H1 (cell line): Measurements from ENCODE around the gene MAST2. TPM values are rescaled to one million over a fixed set of nuclear protein-coding genes. Genes with fewer than 3 reads are reported as not detected.

Experiments
- CTCF ChIA-PET: fragments of 300-600 bp; sonication (Branson Sonifier 250); formaldehyde crosslinking; loops from one replicate; lab custom pipeline; 2021; ENCODE audit not compliant: partially characterized antibody; lab: Charles Lee
- POLR2A ChIA-PET: fragments of 300-600 bp; sonication (Branson Sonifier 250); formaldehyde crosslinking; loops from one replicate; lab custom pipeline; 2021; ENCODE audit warnings: inconsistent platforms; ENCODE audit not compliant: partially characterized antibody; lab: Charles Lee
- DNase-seq, 2 experiments: peaks; one replicate each; pipeline versions ENCODE4 v3.0.0 to v3.0.0-alpha.2; 2010 to 2022; ENCODE audit warnings: low spot score in 2 of 2, low read depth in 1 of 2, mixed read lengths in 1 of 2
- FAIRE-seq: peaks from 2 replicates; lab custom pipeline; 2011; peaks lifted over from hg19 to GRCh38; lab: Jason Lieb, UNC
- H2AFZ ChIP-seq: 2 replicates; pipeline ENCODE4 v1.8.1; 2012; ENCODE audit warnings: low read length, inconsistent platforms
- H2AK5ac ChIP-seq: 2 replicates; pipeline ENCODE4 v1.6.1; 2013; ENCODE audit warnings: low read depth, low read length
- H2BK120ac ChIP-seq: replicated peaks from 2 replicates; pipeline ENCODE3; 2013; ENCODE audit warnings: low read depth, low read length, inconsistent platforms
- H2BK12ac ChIP-seq: 2 replicates; pipeline ENCODE4 v1.6.1; 2013; ENCODE audit warnings: low read depth, low read length
- H2BK15ac ChIP-seq: 2 replicates; pipeline ENCODE4 v1.6.1; 2013; ENCODE audit warnings: low read length
- H2BK20ac ChIP-seq: 2 replicates; pipeline ENCODE4 v1.6.1; 2013; ENCODE audit warnings: low read length
- H2BK5ac ChIP-seq: 2 replicates; pipeline ENCODE4 v1.6.1; 2013; ENCODE audit warnings: low read depth, low read length
- H3K14ac ChIP-seq: 2 replicates; pipeline ENCODE4 v1.6.1; 2013; ENCODE audit warnings: inconsistent platforms; ENCODE audit not compliant: insufficient read length
- H3K18ac ChIP-seq: 2 replicates; pipeline ENCODE4 v1.6.1; 2013; ENCODE audit warnings: low read length; ENCODE audit errors: extremely low read depth
- H3K23ac ChIP-seq: 2 replicates; pipeline ENCODE4 v1.6.1; 2013; ENCODE audit warnings: inconsistent platforms; ENCODE audit not compliant: insufficient read length
- H3K23me2 ChIP-seq: 2 replicates; pipeline ENCODE4 v1.6.1; 2013; ENCODE audit warnings: low read depth, low read length
- H3K27ac ChIP-seq: 2 replicates; pipeline ENCODE4 v1.6.1; 2011; ENCODE audit warnings: low read depth, low read length, inconsistent platforms
- H3K27me3 ChIP-seq, 4 experiments: replicated peaks in 1 of 4; 1 replicate in 1 of 4; 2 replicates in 3 of 4; pipeline versions ENCODE4 v1.6.1 to v1.8.1; 2011 to 2013; ENCODE audit warnings: low read length in 3 of 4, mild to moderate bottlenecking in 3 of 4, inconsistent platforms in 2 of 4, mixed read lengths in 2 of 4, moderate library complexity in 1 of 4; ENCODE audit not compliant: control insufficient read depth in 3 of 4, insufficient read depth in 3 of 4; ENCODE audit errors: extremely low read depth in 1 of 4
- H3K36me3 ChIP-seq, 4 experiments: 2 replicates each; pipeline versions ENCODE4 v1.6.1 to v1.8.1; 2011 to 2013; ENCODE audit warnings: mild to moderate bottlenecking in 4 of 4, low read length in 3 of 4, moderate library complexity in 2 of 4, control low read depth in 1 of 4, inconsistent platforms in 1 of 4; ENCODE audit not compliant: insufficient read depth in 4 of 4, control insufficient read depth in 2 of 4
- H3K4ac ChIP-seq: replicated peaks from 2 replicates; pipeline ENCODE3; 2013; ENCODE audit warnings: low read length, low read depth, mixed read lengths, inconsistent platforms; ENCODE audit not compliant: insufficient read length
- H3K4me1 ChIP-seq, 4 experiments: replicated peaks in 1 of 4; 1 replicate in 1 of 4; 2 replicates in 3 of 4; pipeline versions ENCODE4 v1.6.1 to v1.8.1; 2011 to 2013; ENCODE audit warnings: low read length in 3 of 4, inconsistent platforms in 2 of 4, mixed read lengths in 1 of 4; ENCODE audit not compliant: insufficient read depth in 4 of 4, control insufficient read depth in 3 of 4
- H3K4me2 ChIP-seq, 2 experiments: 2 replicates each; pipeline versions ENCODE4 v1.6.1 to v1.8.1; 2011 to 2013; ENCODE audit warnings: low read depth in 2 of 2, low read length in 2 of 2, control low read depth in 1 of 2, inconsistent platforms in 1 of 2, mild to moderate bottlenecking in 1 of 2; ENCODE audit not compliant: insufficient read depth in 1 of 2
- H3K4me3 ChIP-seq, 4 experiments: fragments of 200-600, 300-600 bp in 1 of 4; sonication (generic), shearing (Covaris generic), sonication (Bioruptor Twin) in 1 of 4; 2 replicates each; pipeline versions ENCODE4 v1.5.1 to v1.8.1; 2011 to 2016; ENCODE audit warnings: low read length in 4 of 4, low read depth in 3 of 4, control low read depth in 2 of 4, inconsistent platforms in 2 of 4, mild to moderate bottlenecking in 2 of 4, mixed read lengths in 1 of 4, moderate library complexity in 1 of 4; ENCODE audit not compliant: insufficient read depth in 2 of 4; ENCODE audit errors: extremely low read depth in 1 of 4
- H3K56ac ChIP-seq: replicated peaks from 2 replicates; pipeline ENCODE3; 2013; ENCODE audit warnings: low read depth, mild to moderate bottlenecking, mixed read lengths, low read length, inconsistent platforms; ENCODE audit not compliant: insufficient read length
- H3K79me1 ChIP-seq: 2 replicates; pipeline ENCODE4 v1.6.1; 2013; ENCODE audit warnings: low read depth, low read length, control low read depth
- H3K79me2 ChIP-seq, 2 experiments: 2 replicates each; pipeline versions ENCODE4 v1.6.1 to v1.8.1; 2012 to 2013; ENCODE audit warnings: low read length in 2 of 2, mild to moderate bottlenecking in 2 of 2, inconsistent platforms in 1 of 2; ENCODE audit not compliant: insufficient read depth in 2 of 2, control insufficient read depth in 1 of 2
- H3K9ac ChIP-seq, 4 experiments: replicated peaks in 1 of 4; 1 replicate in 1 of 4; 2 replicates in 3 of 4; pipeline versions ENCODE4 v1.6.1 to v1.8.1; 2011 to 2013; ENCODE audit warnings: low read depth in 3 of 4, low read length in 3 of 4, control low read depth in 2 of 4, mild to moderate bottlenecking in 2 of 4, moderate library complexity in 2 of 4, inconsistent platforms in 1 of 4; ENCODE audit errors: extremely low read depth in 1 of 4
- H3K9me3 ChIP-seq, 2 experiments: 2 replicates each; pipeline versions ENCODE4 v1.6.1 to v1.8.1; 2012 to 2013; ENCODE audit warnings: mild to moderate bottlenecking in 2 of 2, moderate library complexity in 2 of 2, control low read depth in 1 of 2, inconsistent platforms in 1 of 2, low read depth in 1 of 2, low read length in 1 of 2, mixed read lengths in 1 of 2; ENCODE audit not compliant: insufficient read depth in 2 of 2
- H4K20me1 ChIP-seq, 2 experiments: replicated peaks in 1 of 2; 2 replicates each; pipeline versions ENCODE3 to v1.8.1; 2011 to 2013; ENCODE audit warnings: inconsistent platforms in 2 of 2, low read length in 2 of 2, mild to moderate bottlenecking in 1 of 2; ENCODE audit not compliant: insufficient read depth in 2 of 2, control insufficient read depth in 1 of 2
- H4K5ac ChIP-seq: 2 replicates; pipeline ENCODE4 v1.6.1; 2013; ENCODE audit warnings: low read length, low read depth, mixed read lengths, inconsistent platforms; ENCODE audit not compliant: insufficient read length
- H4K8ac ChIP-seq: 2 replicates; pipeline ENCODE4 v1.8.0; 2013; ENCODE audit warnings: mild to moderate bottlenecking, moderate library complexity, low read length, inconsistent platforms; ENCODE audit not compliant: insufficient read depth; ENCODE audit errors: extremely low read depth
- H4K91ac ChIP-seq: replicated peaks from 2 replicates; pipeline ENCODE3; 2013; ENCODE audit warnings: low read length, mixed read lengths, inconsistent platforms; ENCODE audit not compliant: insufficient read length
- ATF3 ChIP-seq: IDR thresholded peaks from 2 replicates; pipeline ENCODE4 v1.6.1; 2011; ENCODE audit warnings: low read depth, mild to moderate bottlenecking, low read length; ENCODE audit not compliant: insufficient read depth
- CBX5 ChIP-seq: fragments of 300-800, 300-1000 bp; sonication (generic); IDR thresholded peaks from 2 replicates; pipeline ENCODE4 v1.7.1; 2016; ENCODE audit warnings: antibody characterized with exemption, low read length, low read depth
- CHD2 ChIP-seq: IDR thresholded peaks from 2 replicates; pipeline ENCODE4 v1.6.1; 2012; ENCODE audit warnings: low read length, improper control_type of control experiment
- EGR1 ChIP-seq: IDR thresholded peaks from 2 replicates; pipeline ENCODE4 v1.6.1; 2011; ENCODE audit warnings: low read depth, low read length, borderline replicate concordance
- EZH2 ChIP-seq: fragments of 200-600 bp; sonication (generic); IDR thresholded peaks from 2 replicates; pipeline ENCODE4 v1.7.1; 2012; ENCODE audit warnings: low read depth, mild to moderate bottlenecking, moderate library complexity, low read length, inconsistent platforms; ENCODE audit not compliant: severe bottlenecking
- GTF2F1 ChIP-seq: IDR thresholded peaks from 2 replicates; pipeline ENCODE4 v1.6.1; 2012; ENCODE audit warnings: low read depth, low read length, improper control_type of control experiment, borderline replicate concordance
- NANOG ChIP-seq: IDR thresholded peaks from 2 replicates; pipeline ENCODE4 v1.6.1; 2011; ENCODE audit warnings: low read length, low read depth, mild to moderate bottlenecking, inconsistent platforms; ENCODE audit not compliant: insufficient read depth, poor library complexity, severe bottlenecking
- NRF1 ChIP-seq: IDR thresholded peaks from 2 replicates; pipeline ENCODE4 v1.6.1; 2011; ENCODE audit warnings: mild to moderate bottlenecking, low read depth, low read length, improper control_type of control experiment
- POLR2AphosphoS5 ChIP-seq: IDR thresholded peaks from 2 replicates; pipeline ENCODE4 v1.6.1; 2011; ENCODE audit warnings: low read depth, low read length
- RNF2 ChIP-seq: fragments of 200-900, 300-1000 bp; sonication (generic); IDR thresholded peaks from 2 replicates; pipeline ENCODE4 v1.7.1; 2016; ENCODE audit warnings: borderline replicate concordance, low read depth, mild to moderate bottlenecking, antibody characterized with exemption, low read length; ENCODE audit not compliant: poor library complexity, severe bottlenecking; ENCODE audit errors: missing control alignments
- SIRT6 ChIP-seq: IDR thresholded peaks from one replicate; pipeline ENCODE4 v1.7.1; 2012; ENCODE audit warnings: low read length, inconsistent platforms
- TAF7 ChIP-seq: optimal IDR thresholded peaks from 2 replicates; pipeline ENCODE3; 2011; ENCODE audit warnings: low read depth, mild to moderate bottlenecking, inconsistent platforms, low read length, moderate library complexity, borderline replicate concordance
- TBP ChIP-seq: IDR thresholded peaks from 2 replicates; pipeline ENCODE4 v1.6.1; 2011; ENCODE audit warnings: low read depth, low read length, improper control_type of control experiment
- WGBS, 2 experiments: shearing (Covaris generic) in 1 of 2; methylation state at CpG; one replicate each; pipeline versions ENCODE4 v1.1.6 to v1.1.7; 2013 to 2015; ENCODE audit warnings: low lambda C conversion rate in 2 of 2, mixed read lengths in 2 of 2, inconsistent platforms in 1 of 2, low coverage in 1 of 2, missing lambda C conversion rate in 1 of 2; ENCODE audit not compliant: insufficient replicate concordance in 2 of 2, insufficient coverage in 1 of 2, insufficient read length in 1 of 2; ENCODE audit errors: extremely low coverage in 1 of 2, missing lambda C conversion rate in 1 of 2; 5-methylcytosine and 5-hydroxymethylcytosine counted together
- polyA plus RNA-seq, 7 experiments: library from polyadenylated mRNA; depleted of rRNA in 3 of 7; stranded (reverse) in 5 of 7; unstranded in 2 of 7; fragments of >200 nt in 5 of 7; fragments of 200-250 nt in 2 of 7; gene quantifications; 1 replicate in 5 of 7; 2 replicates in 1 of 7; 4 replicates in 1 of 7; pipeline versions ENCODE4 v1.2.1 to v1.2.3, GENCODE V29; 2011 to 2013; ENCODE audit warnings: missing spikeins in 2 of 7, mixed read lengths in 2 of 7
- total RNA-seq: library from RNA; stranded (reverse); fragmentation: NEBNext Ultra II Directional; extraction: Animal tissue kit (Norgen Biotek cat#: 25700); gene quantifications from 2 replicates; pipeline ENCODE4 v1.2.1, GENCODE V29; 2021

The MAST2 gene
- total and polyA plus RNA-seq, 2 of the 8 experiments (the other 6 are each of a cell fraction or from before 2014, with no cell fraction given) = 20.5 to 35.4 TPM

- H4K8ac ChIP-seq = no peak overlapping the region
- H3K9ac ChIP-seq = no peak overlapping the region
- ChIA-PET POLR2A (interaction anchor here (0.6 kb wide), 1 partner anchor 297 kb away, joined by 3 read pairs; no protein-coding TSS in a partner anchor), CTCF (no interaction called here)
- H3K79me2 ChIP-seq = no peaks in the 10 kb centered on the region; a peak in 1 of 4 replicates
- H3K23me2 ChIP-seq = no peaks in the 10 kb centered on the region
- H3K27me3 ChIP-seq = no peaks in the 10 kb centered on the region
- H3K56ac ChIP-seq = no peak overlapping the region
- H2BK20ac ChIP-seq = no peak overlapping the region
- H2AK5ac ChIP-seq = no peak overlapping the region
- no peak overlapping the region for H3K4me2 ChIP-seq
- H2AFZ ChIP-seq = no peak overlapping the region
- H2BK12ac ChIP-seq = no peak overlapping the region
- no peak overlapping the region for H2BK5ac ChIP-seq
- no peak overlapping the region for H4K91ac ChIP-seq
- no peaks in the 10 kb centered on the region for H3K79me1 ChIP-seq
- H4K5ac ChIP-seq = no peak overlapping the region
- no peak overlapping the region for H3K14ac ChIP-seq
- no peak overlapping the region for H3K4me3 ChIP-seq
- H2BK120ac ChIP-seq = no peak overlapping the region
- H3K23ac ChIP-seq = no peak overlapping the region
- FAIRE-seq (no peak), DNase-seq (no peak)
- no peak overlapping the region for H2BK15ac ChIP-seq
- peaks cover 0 to 5% (median 0%) of the 10 kb centered on the region in 4 experiments; a peak in 2 of 8 replicates for H3K36me3 ChIP-seq
- H3K4ac ChIP-seq = no peak overlapping the region
- no peaks in the 10 kb centered on the region for H4K20me1 ChIP-seq
- no peak overlapping the region for H3K27ac ChIP-seq
- no peaks in the 10 kb centered on the region for H3K4me1 ChIP-seq
- H3K18ac ChIP-seq = no peak overlapping the region
- H3K9me3 ChIP-seq = no peaks in the 10 kb centered on the region
- WGBS, 2 experiments = 94% methylated on average over 1 of the region's 1 CpG; no CpG with 5 or more reads in 1 of the 2 experiments
- no peak for TF ChIP-seq TBP
- no peak for TF ChIP-seq EZH2
- no peak for TF ChIP-seq NRF1
- TF ChIP-seq CBX5 = no peak
- TF ChIP-seq RNF2 = no peak
- no peak for TF ChIP-seq POLR2AphosphoS5
- no peak for TF ChIP-seq GTF2F1
- no peak for TF ChIP-seq ATF3
- no peak for TF ChIP-seq EGR1
- no peak for TF ChIP-seq TAF7
- no peak for TF ChIP-seq SIRT6
- TF ChIP-seq CHD2 = no peak
- TF ChIP-seq NANOG = no peak
Observed at GRCh38 chr1:45834689-45835088, 31.3 kb downstream of the MAST2 start.
